HG02973 (cell line): ENCODE results near the gene CXorf65.

Experiments used
- ATAC-seq: cut with Tn5 transposase; IDR thresholded peaks from one replicate; pipeline ENCODE4 v1.9.1; 2021; ENCODE audit warnings: moderate library complexity; ENCODE audit not compliant: unreplicated experiment

The CXorf65 gene

GRCh38 chrX:71068044-71068918 is 38.3 kb downstream of the CXorf65 start, which contains the start of gene SNX12:
Gene SNX12 (minus strand): TSS chrX:71068334. CDS start chrX:71068306, 28 bp downstream.
- ATAC-seq: peak; percentile 91

GRCh38 chrX:71067712-71068043 is 38.9 kb downstream of the CXorf65 start:
- peak; percentile 1 for ATAC-seq

GRCh38 chrX:71067089-71067488 is 39.5 kb downstream of the CXorf65 start:
- no peak for ATAC-seq

- no peak for ATAC-seq
These were observed 46.4 kb downstream of the CXorf65 start for GRCh38 chrX:71060127-71060526.

- no peak for ATAC-seq
These were observed 48.6 kb downstream of the CXorf65 start for GRCh38 chrX:71057848-71058530.

GRCh38 chrX:71056867-71057266 is 49.7 kb downstream of the CXorf65 start:
- ATAC-seq: no peak
